ENCODE results near the gene PLOD1.

DNA sequence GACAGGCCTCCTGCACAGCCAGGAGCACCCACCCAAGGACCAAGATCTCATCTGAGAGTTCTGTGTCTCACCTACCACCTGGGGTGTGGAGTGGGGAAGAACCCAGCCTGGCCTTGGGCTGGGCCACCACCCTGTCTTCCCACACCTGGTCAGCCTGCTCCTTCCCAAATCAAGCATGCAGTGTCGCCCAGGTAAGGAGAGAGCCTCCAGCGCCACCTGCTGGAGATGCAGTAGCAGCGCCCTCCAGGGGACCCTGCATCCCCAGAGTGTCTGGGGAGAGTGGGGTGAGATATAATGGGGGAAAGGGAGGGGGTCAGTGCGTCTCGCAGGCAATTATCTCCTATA, 40.6 kb upstream of the PLOD1 start:
- TF ChIP-seq, protein P1, sequence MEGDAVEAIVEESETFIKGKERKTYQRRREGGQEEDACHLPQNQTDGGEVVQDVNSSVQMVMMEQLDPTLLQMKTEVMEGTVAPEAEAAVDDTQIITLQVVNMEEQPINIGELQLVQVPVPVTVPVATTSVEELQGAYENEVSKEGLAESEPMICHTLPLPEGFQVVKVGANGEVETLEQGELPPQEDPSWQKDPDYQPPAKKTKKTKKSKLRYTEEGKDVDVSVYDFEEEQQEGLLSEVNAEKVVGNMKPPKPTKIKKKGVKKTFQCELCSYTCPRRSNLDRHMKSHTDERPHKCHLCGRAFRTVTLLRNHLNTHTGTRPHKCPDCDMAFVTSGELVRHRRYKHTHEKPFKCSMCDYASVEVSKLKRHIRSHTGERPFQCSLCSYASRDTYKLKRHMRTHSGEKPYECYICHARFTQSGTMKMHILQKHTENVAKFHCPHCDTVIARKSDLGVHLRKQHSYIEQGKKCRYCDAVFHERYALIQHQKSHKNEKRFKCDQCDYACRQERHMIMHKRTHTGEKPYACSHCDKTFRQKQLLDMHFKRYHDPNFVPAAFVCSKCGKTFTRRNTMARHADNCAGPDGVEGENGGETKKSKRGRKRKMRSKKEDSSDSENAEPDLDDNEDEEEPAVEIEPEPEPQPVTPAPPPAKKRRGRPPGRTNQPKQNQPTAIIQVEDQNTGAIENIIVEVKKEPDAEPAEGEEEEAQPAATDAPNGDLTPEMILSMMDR (conservative IDR thresholded peaks at IDR 0.05 in 1 of 2, IDR thresholded peaks at IDR 0.05 in 1 of 2; ENCODE audit: low read depth in 1 of 2, low read length in 2 of 2): peak; percentile 89 to 97
- no peak for TF ChIP-seq EZH2 (IDR thresholded peaks at IDR 0.05; ENCODE audit: low read length, missing control alignments)
